Vagina (tissue), 2 donors: Measurements from ENCODE around the gene KRTAP10-11.

Source experiments
- POLR2AphosphoS5 ChIP-seq, 2 donors: sonication (generic); formaldehyde crosslinking; IDR thresholded peaks; one replicate each; pipeline ENCODE4 v1.9.0; 2017; ENCODE audit warnings: antibody characterized with exemption in 2 of 2, mild to moderate bottlenecking in 2 of 2, low read depth in 1 of 2; ENCODE audit not compliant: insufficient read depth in 1 of 2
- TF ChIP-seq, protein P1 (sequence below), 3 experiments: fragments of 450-650 bp in 2 of 3; fragments of 200-600 bp in 1 of 3; sonication (generic) in 1 of 3; IDR thresholded peaks; one replicate each; pipeline ENCODE4 v1.5.1; 2017 to 2019; ENCODE audit warnings: antibody characterized with exemption in 3 of 3, mild to moderate bottlenecking in 2 of 3, moderate library complexity in 2 of 3

DNA sequence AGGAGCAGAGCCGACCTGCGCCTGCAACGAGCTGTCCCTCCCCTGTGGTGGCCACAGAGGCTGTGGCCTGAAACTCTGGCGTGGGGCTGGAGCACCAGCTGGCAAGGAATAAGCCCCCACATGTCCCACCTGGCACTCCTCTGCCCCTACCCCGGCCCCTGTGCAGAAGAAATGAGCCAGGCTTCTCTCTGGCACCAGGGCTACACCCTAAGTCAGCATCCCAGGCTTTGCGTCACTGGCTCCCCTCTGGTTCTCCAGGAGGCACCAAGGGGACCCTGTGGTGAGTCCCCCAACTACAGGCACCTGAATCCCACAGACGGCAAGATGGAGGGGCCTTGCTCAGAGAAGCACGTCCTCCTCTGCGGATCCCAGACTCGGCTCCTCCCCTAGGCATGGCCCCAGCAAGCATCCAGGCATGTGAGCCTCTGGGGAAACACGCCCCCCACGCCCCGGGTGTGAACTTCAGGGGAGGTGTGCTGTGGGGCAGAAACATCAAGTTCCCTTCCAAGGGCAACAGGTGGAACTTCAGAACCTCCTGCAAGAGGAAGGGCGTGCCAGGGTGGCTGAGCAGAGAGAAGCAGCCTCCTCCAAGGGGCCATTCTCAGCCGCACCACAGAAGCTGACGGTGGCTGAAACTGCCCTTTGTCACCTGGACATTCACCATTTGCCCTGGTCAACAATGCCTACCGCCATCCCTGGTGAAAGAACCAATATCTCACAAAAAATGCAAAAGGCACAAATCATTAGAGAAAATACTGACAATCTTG is 42.9 kb upstream of the KRTAP10-11 start:
- TF ChIP-seq, protein P1, sequence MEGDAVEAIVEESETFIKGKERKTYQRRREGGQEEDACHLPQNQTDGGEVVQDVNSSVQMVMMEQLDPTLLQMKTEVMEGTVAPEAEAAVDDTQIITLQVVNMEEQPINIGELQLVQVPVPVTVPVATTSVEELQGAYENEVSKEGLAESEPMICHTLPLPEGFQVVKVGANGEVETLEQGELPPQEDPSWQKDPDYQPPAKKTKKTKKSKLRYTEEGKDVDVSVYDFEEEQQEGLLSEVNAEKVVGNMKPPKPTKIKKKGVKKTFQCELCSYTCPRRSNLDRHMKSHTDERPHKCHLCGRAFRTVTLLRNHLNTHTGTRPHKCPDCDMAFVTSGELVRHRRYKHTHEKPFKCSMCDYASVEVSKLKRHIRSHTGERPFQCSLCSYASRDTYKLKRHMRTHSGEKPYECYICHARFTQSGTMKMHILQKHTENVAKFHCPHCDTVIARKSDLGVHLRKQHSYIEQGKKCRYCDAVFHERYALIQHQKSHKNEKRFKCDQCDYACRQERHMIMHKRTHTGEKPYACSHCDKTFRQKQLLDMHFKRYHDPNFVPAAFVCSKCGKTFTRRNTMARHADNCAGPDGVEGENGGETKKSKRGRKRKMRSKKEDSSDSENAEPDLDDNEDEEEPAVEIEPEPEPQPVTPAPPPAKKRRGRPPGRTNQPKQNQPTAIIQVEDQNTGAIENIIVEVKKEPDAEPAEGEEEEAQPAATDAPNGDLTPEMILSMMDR (IDR thresholded peaks at IDR 0.05): no peak
- no peak for TF ChIP-seq POLR2AphosphoS5 (IDR thresholded peaks at IDR 0.05; ENCODE audit: insufficient read depth in 1 of 2, low read depth in 1 of 2)
